ENCODE results near the gene MACROH2A1.

DNA sequence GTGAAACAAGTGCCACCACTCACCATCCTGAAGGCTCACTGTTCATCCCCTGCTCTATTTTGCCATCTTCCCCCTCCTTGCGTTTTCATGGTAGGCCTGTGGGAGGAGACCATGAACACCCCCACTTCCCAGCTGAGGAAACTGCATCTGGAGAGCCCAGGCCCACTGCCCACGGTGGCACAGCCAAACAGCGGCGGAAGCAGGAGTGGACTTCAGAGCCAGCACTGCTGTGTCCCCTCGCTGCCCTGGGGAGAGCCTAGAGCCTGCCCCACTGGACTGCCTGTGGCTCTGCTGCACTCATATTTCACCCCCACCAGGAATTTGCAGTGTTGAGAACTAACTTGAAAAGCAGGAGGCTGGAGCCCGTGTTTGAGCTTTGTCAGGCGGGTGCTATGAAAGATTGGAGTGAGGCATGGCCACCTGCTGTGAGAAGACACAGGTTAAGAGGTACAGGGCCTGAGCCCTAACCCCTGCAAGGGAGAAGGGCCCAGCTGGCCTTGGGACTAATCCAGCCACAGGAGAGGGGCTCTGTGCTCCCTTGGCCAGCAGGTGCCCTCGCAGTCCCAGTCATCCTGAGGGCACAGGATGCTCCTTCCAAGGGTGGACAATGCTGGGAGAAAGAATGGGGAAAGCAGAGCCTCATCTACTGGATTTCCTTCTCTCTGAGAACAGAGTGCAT is 79.0 kb downstream of the MACROH2A1 start:
- no peak for TF ChIP-seq ZFP3 (CRISPR knock-in tag; IDR thresholded peaks at IDR 0.05)
- TF ChIP-seq SNAI2 (CRISPR knock-in tag; IDR thresholded peaks at IDR 0.05): no peak

Measured in SK-N-SH treated with all-trans-retinoic acid at 6 μM for 48 hours (cell line).